H9 (cell line): ENCODE results near the gene CACNG5. TPM values are rescaled to one million over a fixed set of nuclear protein-coding genes. Genes with fewer than 3 reads are reported as not detected.

ENCODE experiments used
- DNase-seq: peaks from one replicate; pipeline ENCODE4 v3.0.0-alpha.2; 2017
- H2AFZ ChIP-seq: one replicate; pipeline ENCODE4 v1.6.1; 2013; ENCODE audit warnings: mild to moderate bottlenecking, low read length, control low read depth, moderate library complexity
- H2AK5ac ChIP-seq: 2 replicates; pipeline ENCODE4 v1.6.1; 2013; ENCODE audit warnings: low read length, control low read depth, mixed read lengths; ENCODE audit not compliant: insufficient read length
- H2BK120ac ChIP-seq: one replicate; pipeline ENCODE4 v1.6.1; 2013; ENCODE audit warnings: low read depth, mild to moderate bottlenecking, low read length, control low read depth, inconsistent platforms; ENCODE audit not compliant: poor library complexity, severe bottlenecking
- H2BK12ac ChIP-seq: 2 replicates; pipeline ENCODE4 v1.6.1; 2013; ENCODE audit warnings: low read length, control low read depth, mixed read lengths, low read depth; ENCODE audit not compliant: insufficient read length
- H2BK15ac ChIP-seq: 2 replicates; pipeline ENCODE4 v1.6.1; 2013; ENCODE audit warnings: low read depth, low read length, control low read depth
- H2BK20ac ChIP-seq: one replicate; pipeline ENCODE4 v1.6.1; 2013; ENCODE audit warnings: low read depth, mild to moderate bottlenecking, low read length, control low read depth, inconsistent platforms; ENCODE audit not compliant: poor library complexity, severe bottlenecking
- H2BK5ac ChIP-seq: 2 replicates; pipeline ENCODE4 v1.6.1; 2013; ENCODE audit warnings: low read length, control low read depth, mixed read lengths; ENCODE audit not compliant: insufficient read length
- H3K14ac ChIP-seq: 2 replicates; pipeline ENCODE4 v1.6.1; 2013; ENCODE audit warnings: low read length, control low read depth; ENCODE audit not compliant: insufficient read depth
- H3K18ac ChIP-seq: 2 replicates; pipeline ENCODE4 v1.6.1; 2013; ENCODE audit warnings: low read depth, mild to moderate bottlenecking, mixed read lengths, low read length, control low read depth; ENCODE audit not compliant: insufficient read length
- H3K23ac ChIP-seq: 2 replicates; pipeline ENCODE4 v1.6.1; 2013; ENCODE audit warnings: low read length, control low read depth, mixed read lengths, low read depth; ENCODE audit not compliant: insufficient read length
- H3K23me2 ChIP-seq: 2 replicates; pipeline ENCODE4 v1.6.1; 2013; ENCODE audit warnings: low read depth, mild to moderate bottlenecking, mixed read lengths, low read length, control low read depth; ENCODE audit not compliant: insufficient read length, poor library complexity, severe bottlenecking
- H3K27ac ChIP-seq: 2 replicates; pipeline ENCODE4 v1.5.1; 2013; ENCODE audit warnings: low read length, control low read depth, mixed read lengths, low read depth; ENCODE audit not compliant: insufficient read length
- H3K27me3 ChIP-seq: 2 replicates; pipeline ENCODE4 v1.6.1; 2013; ENCODE audit warnings: low read length, control low read depth, inconsistent platforms; ENCODE audit not compliant: insufficient read depth
- H3K4ac ChIP-seq: 2 replicates; pipeline ENCODE4 v1.6.1; 2013; ENCODE audit warnings: low read depth, mild to moderate bottlenecking, control low read depth, inconsistent platforms, low read length, moderate library complexity
- H3K4me1 ChIP-seq: 2 replicates; pipeline ENCODE4 v1.6.1; 2013; ENCODE audit warnings: low read length, control low read depth, inconsistent platforms; ENCODE audit not compliant: insufficient read depth
- H3K4me2 ChIP-seq: 2 replicates; pipeline ENCODE4 v1.6.1; 2013; ENCODE audit warnings: low read length, control low read depth, mixed read lengths; ENCODE audit not compliant: insufficient read length, insufficient read depth
- H3K56ac ChIP-seq: 2 replicates; pipeline ENCODE4 v1.6.1; 2013; ENCODE audit warnings: low read depth, mild to moderate bottlenecking, mixed read lengths, low read length, control low read depth; ENCODE audit not compliant: insufficient read length
- H3K79me1 ChIP-seq: 2 replicates; pipeline ENCODE4 v1.6.1; 2013; ENCODE audit warnings: low read depth, mild to moderate bottlenecking, moderate library complexity, low read length, control low read depth, inconsistent platforms; ENCODE audit not compliant: insufficient read depth, poor library complexity, severe bottlenecking
- H3K79me2 ChIP-seq: 2 replicates; pipeline ENCODE4 v1.6.1; 2013; ENCODE audit warnings: low read length, control low read depth, inconsistent platforms; ENCODE audit not compliant: insufficient read depth
- H3K9ac ChIP-seq: 2 replicates; pipeline ENCODE4 v1.6.1; 2013; ENCODE audit warnings: low read length, control low read depth, mixed read lengths; ENCODE audit not compliant: insufficient read length; ENCODE audit errors: extremely low read depth
- H3K9me3 ChIP-seq: one replicate; pipeline ENCODE4 v1.6.1; 2013; ENCODE audit warnings: low read depth, low read length, inconsistent platforms; ENCODE audit not compliant: control insufficient read depth
- H3T11ph ChIP-seq: one replicate; pipeline ENCODE4 v1.6.1; 2013; ENCODE audit warnings: mild to moderate bottlenecking, low read length, control low read depth, inconsistent platforms
- H4K20me1 ChIP-seq: one replicate; pipeline ENCODE4 v1.6.1; 2013; ENCODE audit not compliant: control insufficient read depth, insufficient read length, insufficient read depth
- H4K5ac ChIP-seq: 2 replicates; pipeline ENCODE4 v1.6.1; 2013; ENCODE audit warnings: low read depth, mild to moderate bottlenecking, mixed read lengths, low read length, control low read depth; ENCODE audit not compliant: insufficient read length
- H4K8ac ChIP-seq: replicated peaks from 2 replicates; pipeline ENCODE4 v1.6.1; 2013; ENCODE audit warnings: low read length, control low read depth, mixed read lengths, low read depth; ENCODE audit not compliant: insufficient read length
- H4K91ac ChIP-seq: 2 replicates; pipeline ENCODE4 v1.6.1; 2013; ENCODE audit warnings: low read depth, mild to moderate bottlenecking, moderate library complexity, mixed read lengths, low read length, control low read depth; ENCODE audit not compliant: insufficient read length
- H3K27ac Mint-ChIP-seq, 3 experiments: 2 replicates in 2 of 3; 3 replicates in 1 of 3; pipeline ENCODE4 v1.8.0; 2020 to 2021; ENCODE audit warnings: mixed read lengths in 3 of 3, mild to moderate bottlenecking in 1 of 3, moderate library complexity in 1 of 3
- H3K27me3 Mint-ChIP-seq: 2 replicates; pipeline ENCODE4 v1.8.0; 2021; ENCODE audit warnings: low read depth, mild to moderate bottlenecking, moderate library complexity, mixed read lengths
- H3K36me3 Mint-ChIP-seq, 3 experiments: 2 replicates in 2 of 3; 3 replicates in 1 of 3; pipeline ENCODE4 v1.8.0; 2020 to 2021; ENCODE audit warnings: low read depth in 3 of 3, mixed read lengths in 3 of 3; ENCODE audit not compliant: insufficient read depth in 1 of 3
- H3K4me1 Mint-ChIP-seq, 2 experiments: 2 replicates each; pipeline ENCODE4 v1.8.0; 2020; ENCODE audit warnings: mixed read lengths in 2 of 2
- H3K4me3 Mint-ChIP-seq, 2 experiments: 2 replicates in 1 of 2; 3 replicates in 1 of 2; pipeline ENCODE4 v1.8.0; 2020 to 2021; ENCODE audit warnings: mild to moderate bottlenecking in 2 of 2, mixed read lengths in 2 of 2, moderate library complexity in 1 of 2
- H3K9me3 Mint-ChIP-seq, 2 experiments: 2 replicates in 1 of 2; 3 replicates in 1 of 2; pipeline ENCODE4 v1.8.0; 2020; ENCODE audit warnings: mild to moderate bottlenecking in 2 of 2, mixed read lengths in 2 of 2, moderate library complexity in 1 of 2
- WGBS: extraction: QIAGEN DNeasy Blood & Tissue Kit; methylation state at CpG from one replicate; pipeline ENCODE4 v1.1.7; 2013; ENCODE audit warnings: missing lambda C conversion rate, low lambda C conversion rate, mixed read lengths; ENCODE audit not compliant: insufficient read length; ENCODE audit errors: extremely low coverage; 5-methylcytosine and 5-hydroxymethylcytosine counted together
- total RNA-seq: library from RNA; stranded (reverse); gene quantifications from 2 replicates; pipeline ENCODE4 v1.2.1, GENCODE V29; 2021
- TF ChIP-seq, protein P1 (sequence below): fragments of 200-600 bp; sonication (generic); conservative IDR thresholded peaks from 3 replicates; pipeline ENCODE4 v1.8.0; 2021; ENCODE audit warnings: antibody characterized with exemption, mild to moderate bottlenecking

CACNG5 gene
- total RNA-seq, 1 experiment from 2014 or later: 1.6 TPM

GRCh38 chr17:66833201-66833600, 1.7 kb upstream of the CACNG5 start:
- Histone ChIP-seq H2AFZ (no peak overlapping the region), H3K79me2 (no peaks in the 10 kb centered on the region), H2BK12ac (no peak overlapping the region), H4K91ac (no peak overlapping the region), H3K9ac (no peak overlapping the region), H3K23ac (no peak overlapping the region), H3K9me3 (no peaks in the 10 kb centered on the region), H3K18ac (no peak overlapping the region), H3T11ph (no peak overlapping the region), H3K27ac (no peak overlapping the region), H4K8ac (no peak overlapping the region), H2BK20ac (no peak overlapping the region), H3K56ac (no peak overlapping the region), H2BK120ac (no peak overlapping the region), H3K27me3 (no peaks in the 10 kb centered on the region), H3K4me2 (no peak overlapping the region), H4K5ac (no peak overlapping the region), H3K4me1 (peaks cover 4% of the 10 kb centered on the region; the same call in 1 of the 2 replicates), H2AK5ac (no peak overlapping the region), H2BK15ac (no peak overlapping the region), H4K20me1 (no peaks in the 10 kb centered on the region), H2BK5ac (no peak overlapping the region), H3K23me2 (peaks cover 5% of the 10 kb centered on the region), H3K14ac (no peak overlapping the region), H3K79me1 (no peaks in the 10 kb centered on the region), H3K4ac (no peak overlapping the region)
- TF ChIP-seq, protein P1, sequence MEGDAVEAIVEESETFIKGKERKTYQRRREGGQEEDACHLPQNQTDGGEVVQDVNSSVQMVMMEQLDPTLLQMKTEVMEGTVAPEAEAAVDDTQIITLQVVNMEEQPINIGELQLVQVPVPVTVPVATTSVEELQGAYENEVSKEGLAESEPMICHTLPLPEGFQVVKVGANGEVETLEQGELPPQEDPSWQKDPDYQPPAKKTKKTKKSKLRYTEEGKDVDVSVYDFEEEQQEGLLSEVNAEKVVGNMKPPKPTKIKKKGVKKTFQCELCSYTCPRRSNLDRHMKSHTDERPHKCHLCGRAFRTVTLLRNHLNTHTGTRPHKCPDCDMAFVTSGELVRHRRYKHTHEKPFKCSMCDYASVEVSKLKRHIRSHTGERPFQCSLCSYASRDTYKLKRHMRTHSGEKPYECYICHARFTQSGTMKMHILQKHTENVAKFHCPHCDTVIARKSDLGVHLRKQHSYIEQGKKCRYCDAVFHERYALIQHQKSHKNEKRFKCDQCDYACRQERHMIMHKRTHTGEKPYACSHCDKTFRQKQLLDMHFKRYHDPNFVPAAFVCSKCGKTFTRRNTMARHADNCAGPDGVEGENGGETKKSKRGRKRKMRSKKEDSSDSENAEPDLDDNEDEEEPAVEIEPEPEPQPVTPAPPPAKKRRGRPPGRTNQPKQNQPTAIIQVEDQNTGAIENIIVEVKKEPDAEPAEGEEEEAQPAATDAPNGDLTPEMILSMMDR: no peak
- no peak overlapping the region for H3K4me3 Mint-ChIP-seq
- H3K27ac Mint-ChIP-seq: no peak overlapping the region
- H3K9me3 Mint-ChIP-seq: no peaks in the 10 kb centered on the region; a peak in 2 of 5 replicates
- H3K4me1 Mint-ChIP-seq: peaks cover 20 to 24% of the 10 kb centered on the region in 2 experiments
- WGBS: no CpG with 5 or more reads among the region's 4 CpGs
- H3K27me3 Mint-ChIP-seq: peaks cover 62% of the 10 kb centered on the region
- no peaks in the 10 kb centered on the region for H3K36me3 Mint-ChIP-seq
- no peak for DNase-seq
